Spleen (tissue), 7 donors: ENCODE measurements around the gene RBM15B.

Source experiments
- POLR2A ChIP-seq, 3 donors: fragments of 450-650 bp; IDR thresholded peaks; one replicate each; pipeline ENCODE4 v1.5.1; 2017; ENCODE audit warnings: antibody characterized with exemption in 3 of 3, mild to moderate bottlenecking in 1 of 3
- TF ChIP-seq, protein P1 (sequence below), 11 experiments: fragments of 200-600 bp in 7 of 11; fragments of 450-650 bp in 4 of 11; sonication (generic) in 4 of 11; IDR thresholded peaks in 8 of 11; conservative IDR thresholded peaks in 3 of 11; 1 replicate in 7 of 11; 2 replicates in 4 of 11; pipeline versions ENCODE4 v1.4.0 to v1.8.0; 2016 to 2021; ENCODE audit warnings: antibody characterized with exemption in 11 of 11, inconsistent platforms in 4 of 11, mild to moderate bottlenecking in 1 of 11
- donor health status: DM: no; HTN: no; CAD: no; lungs with moderate emphysema.
- donor health status: DM: no; HTN: no; CAD: no.
- donor health status: DM: no; HTN: no; CAD: no.

- no peak for TF ChIP-seq POLR2A (IDR thresholded peaks at IDR 0.05)
- TF ChIP-seq, protein P1, sequence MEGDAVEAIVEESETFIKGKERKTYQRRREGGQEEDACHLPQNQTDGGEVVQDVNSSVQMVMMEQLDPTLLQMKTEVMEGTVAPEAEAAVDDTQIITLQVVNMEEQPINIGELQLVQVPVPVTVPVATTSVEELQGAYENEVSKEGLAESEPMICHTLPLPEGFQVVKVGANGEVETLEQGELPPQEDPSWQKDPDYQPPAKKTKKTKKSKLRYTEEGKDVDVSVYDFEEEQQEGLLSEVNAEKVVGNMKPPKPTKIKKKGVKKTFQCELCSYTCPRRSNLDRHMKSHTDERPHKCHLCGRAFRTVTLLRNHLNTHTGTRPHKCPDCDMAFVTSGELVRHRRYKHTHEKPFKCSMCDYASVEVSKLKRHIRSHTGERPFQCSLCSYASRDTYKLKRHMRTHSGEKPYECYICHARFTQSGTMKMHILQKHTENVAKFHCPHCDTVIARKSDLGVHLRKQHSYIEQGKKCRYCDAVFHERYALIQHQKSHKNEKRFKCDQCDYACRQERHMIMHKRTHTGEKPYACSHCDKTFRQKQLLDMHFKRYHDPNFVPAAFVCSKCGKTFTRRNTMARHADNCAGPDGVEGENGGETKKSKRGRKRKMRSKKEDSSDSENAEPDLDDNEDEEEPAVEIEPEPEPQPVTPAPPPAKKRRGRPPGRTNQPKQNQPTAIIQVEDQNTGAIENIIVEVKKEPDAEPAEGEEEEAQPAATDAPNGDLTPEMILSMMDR (IDR thresholded peaks at IDR 0.05 in 8 of 11, conservative IDR thresholded peaks at IDR 0.05 in 3 of 11) = no peak
Measured at GRCh38 chr3:51393564-51393963, 2.5 kb downstream of the RBM15B start.
